Right ventricle myocardium inferior (tissue), 1 donor: ENCODE data around the gene MICU2. TPM values are rescaled to one million over a fixed set of nuclear protein-coding genes. Genes with fewer than 3 reads are reported as not detected.

Experiments
- ATAC-seq: fragments of 200-7000 bp; cut with Tn5 transposase; one replicate; pipeline ENCODE4 v1.9.1; 2020; ENCODE audit warnings: mild to moderate bottlenecking, moderate library complexity
- DNase-seq: peaks from one replicate; pipeline ENCODE4 v3.0.0; 2021; ENCODE audit errors: missing footprints
- intact Hi-C: fragments of 100-400 bp; cut with DNase I; formaldehyde crosslinking; loops from one replicate; pipeline ENCODE4 v1.11.0; 2022
- total RNA-seq: library from RNA; stranded (reverse); fragmentation: NEBNext Ultra II Directional; extraction: Animal tissue kit (Norgen Biotek cat#: 25700); gene quantifications from one replicate; pipeline ENCODE4 v1.2.1, GENCODE V29; 2021
- donor health status: DM: no; HTN: yes; CAD: no; lungs with severe emphysema.

Gene MICU2
- total RNA-seq, 1 donor from 2014 or later, result 60.7 TPM

DNA sequence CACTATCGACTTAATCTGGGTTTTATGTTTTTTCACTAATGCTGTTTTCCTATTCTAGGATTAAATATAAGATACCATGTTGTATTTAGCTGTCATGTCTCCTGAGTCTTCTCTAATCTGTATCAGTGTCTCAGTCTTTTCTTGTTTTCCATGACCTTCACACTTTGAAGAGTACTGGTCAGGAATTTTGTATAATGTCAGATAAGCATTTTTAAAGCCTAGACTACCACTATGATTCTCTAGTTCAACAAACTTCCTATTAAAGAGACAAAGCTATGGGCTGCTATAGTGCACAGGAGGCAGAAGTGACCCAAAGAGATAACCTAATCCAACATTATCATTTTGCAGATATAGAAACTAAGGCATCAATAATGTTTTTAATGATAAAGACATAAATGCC lies 81.8 kb downstream of the MICU2 start:
- ATAC-seq, result no peak
- intact Hi-C loops, result no loop called here
- no peak for DNase-seq

DNA sequence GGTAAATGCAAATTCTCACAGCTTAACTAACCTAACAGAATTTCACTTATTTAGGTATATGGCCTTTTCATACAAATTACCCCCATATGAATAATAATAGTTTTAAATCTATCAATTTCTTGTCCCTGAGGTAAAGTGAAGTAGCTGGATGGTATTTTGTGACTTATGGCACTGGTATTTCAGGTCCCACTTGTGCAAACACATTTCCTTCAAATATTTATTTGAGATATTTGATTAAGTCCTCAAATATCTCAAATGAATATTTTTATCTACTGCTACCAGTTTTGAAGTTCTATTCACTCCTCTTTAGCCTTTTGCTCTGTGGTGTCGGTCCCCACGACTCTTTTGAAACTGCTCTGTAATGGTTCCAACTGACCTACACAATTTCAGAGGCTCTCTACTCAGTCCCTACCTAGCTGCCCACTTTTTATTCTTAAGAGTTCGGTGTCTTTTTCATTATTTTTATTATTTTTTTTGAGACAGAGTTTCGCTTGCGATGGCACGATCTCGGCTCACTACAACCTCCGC lies 85.3 kb downstream of the MICU2 start:
- no peak for DNase-seq
- ATAC-seq, result no peak
- intact Hi-C loops, result no loop called here

DNA sequence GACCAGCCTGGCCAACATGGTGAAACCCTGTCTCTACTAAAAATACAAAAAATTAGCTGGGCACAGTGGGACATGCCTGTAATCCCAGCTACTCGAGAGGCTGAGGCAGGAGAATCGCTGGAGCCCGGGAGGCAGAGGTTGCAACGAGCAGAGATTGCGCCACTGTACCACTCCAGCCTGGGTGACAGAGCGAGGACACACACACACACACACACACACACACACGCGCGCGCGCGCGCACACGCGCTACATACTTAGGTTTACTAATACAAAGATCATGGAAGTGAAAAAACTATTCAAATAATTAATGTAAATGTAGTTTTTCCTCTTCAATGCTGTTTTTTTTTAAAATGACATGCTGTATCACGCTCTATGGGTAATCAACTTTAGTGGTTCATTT lies 86.4 kb downstream of the MICU2 start:
- DNase-seq (no peak), ATAC-seq (no peak)
- intact Hi-C loops, result no loop called here

DNA sequence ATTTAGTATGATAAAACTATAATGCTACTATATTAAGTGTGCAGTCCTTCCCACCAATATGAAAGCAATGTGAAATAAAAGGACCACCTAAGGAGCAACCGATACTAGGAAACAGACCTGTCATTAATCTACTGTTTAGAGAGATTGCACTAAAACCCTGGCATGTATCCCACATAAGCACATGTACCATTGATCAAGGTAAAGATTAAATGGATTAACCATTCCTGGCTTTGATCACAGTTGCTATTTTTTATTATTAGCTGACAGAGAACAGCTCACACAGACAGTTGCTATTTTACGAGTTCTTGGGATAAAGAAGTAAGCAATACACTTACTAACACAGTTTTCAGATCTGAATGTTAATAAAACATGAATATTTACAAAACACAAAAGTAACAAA lies 87.2 kb downstream of the MICU2 start:
- intact Hi-C loops, result no loop called here
- DNase-seq (no peak), ATAC-seq (no peak)

DNA sequence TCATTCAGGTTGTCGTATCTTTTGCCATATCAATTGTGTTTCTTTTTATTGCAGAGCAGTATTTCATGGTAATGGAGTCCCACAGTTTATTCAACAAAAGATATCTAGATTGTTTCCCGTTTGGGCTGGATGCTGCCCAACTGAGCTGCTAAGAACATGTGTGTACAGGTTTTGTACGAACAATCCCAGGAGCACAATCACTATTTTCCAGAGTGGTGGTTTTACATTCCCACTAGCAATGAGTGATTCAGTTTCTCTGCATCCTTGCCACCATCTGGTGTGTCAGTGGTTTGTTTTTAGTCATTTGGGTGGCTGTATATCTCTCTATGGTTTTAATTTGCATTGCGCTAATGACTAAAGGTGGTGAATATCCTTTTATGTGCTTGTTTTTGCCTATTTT lies 92.1 kb downstream of the MICU2 start:
- intact Hi-C loops, result no loop called here
- no peak for ATAC-seq
- DNase-seq, result no peak

DNA sequence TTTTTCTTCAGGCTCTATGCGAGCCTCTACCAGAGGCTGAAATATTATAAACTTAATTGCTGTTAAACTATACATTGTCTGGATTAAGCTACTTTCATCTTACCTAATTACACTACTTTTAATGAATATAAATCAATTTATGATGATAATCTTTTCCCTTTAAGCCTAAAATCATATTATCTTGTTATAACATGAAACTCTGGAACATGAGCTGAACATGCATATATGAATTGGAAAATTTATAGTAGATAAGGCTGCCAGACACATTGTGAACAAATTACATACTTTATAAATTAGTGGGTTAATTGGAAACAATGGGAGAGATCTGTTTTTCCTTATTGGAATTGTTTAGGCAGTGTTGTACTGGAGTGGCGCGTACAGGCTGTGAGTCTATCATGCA lies 99.6 kb downstream of the MICU2 start:
- intact Hi-C loops, result no loop called here
- ATAC-seq, result no peak
- no peak for DNase-seq

DNA sequence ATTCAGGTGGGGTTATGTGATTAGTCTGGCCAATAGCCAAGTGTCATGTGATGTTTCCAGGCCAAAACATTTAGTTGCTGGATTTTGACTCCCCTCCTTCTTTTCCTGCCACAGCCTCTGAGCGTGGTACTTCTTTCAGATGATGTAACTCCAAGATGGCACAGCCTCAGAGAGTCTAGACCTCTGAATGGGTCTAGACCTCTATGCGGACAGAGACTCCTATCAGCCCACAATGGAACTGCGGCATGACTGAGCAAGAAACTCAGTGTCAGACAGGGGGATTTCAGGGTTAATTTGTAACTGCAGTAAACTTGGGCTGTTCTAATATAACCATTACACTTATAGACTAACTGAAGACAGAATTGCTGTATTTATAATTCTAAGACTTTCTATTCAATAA lies 102.3 kb downstream of the MICU2 start:
- ATAC-seq, result no peak
- DNase-seq, result no peak
- intact Hi-C loops, result no loop called here

DNA sequence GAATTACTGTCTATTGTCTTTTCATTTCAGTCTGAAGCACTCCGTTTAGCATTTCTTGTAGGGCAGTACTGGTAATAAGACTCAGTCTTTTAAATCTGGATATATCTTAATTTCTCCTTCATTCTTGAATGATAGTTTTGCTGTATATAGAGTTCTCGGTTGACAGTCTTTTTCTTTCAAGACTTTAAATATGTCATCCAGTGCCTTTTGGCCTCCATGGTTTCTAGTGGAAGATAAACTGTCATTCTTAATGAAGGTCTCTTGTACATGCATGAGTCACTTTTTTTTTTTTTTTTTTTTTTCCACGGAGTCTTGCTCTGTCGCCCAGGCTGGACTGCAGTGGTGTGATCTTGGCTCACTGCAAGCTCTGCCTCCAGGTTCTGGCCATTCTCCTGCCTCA lies 117.6 kb downstream of the MICU2 start:
- DNase-seq, result no peak
- no peak for ATAC-seq
- intact Hi-C loops, result no loop called here

DNA sequence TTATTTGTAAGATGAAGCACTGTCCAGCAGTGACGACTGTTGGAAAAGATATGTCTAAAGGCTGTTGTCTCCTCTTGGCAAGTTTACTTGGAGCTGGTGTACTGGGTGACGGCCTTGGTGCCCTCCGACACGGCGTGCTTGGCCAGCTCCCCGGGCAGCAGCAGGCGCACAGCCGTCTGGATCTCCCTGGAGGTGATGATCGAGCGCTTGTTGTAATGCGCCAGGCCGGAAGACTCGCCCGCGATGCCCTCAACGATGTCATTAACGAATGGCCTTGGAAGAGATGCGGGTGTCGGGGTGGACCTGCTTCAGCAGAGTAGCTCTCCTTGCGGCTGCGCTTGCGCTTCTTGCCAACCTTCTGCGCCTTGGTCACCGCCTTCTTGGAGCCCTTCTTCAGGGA lies 120.2 kb downstream of the MICU2 start:
- no peak for DNase-seq
- intact Hi-C loops, result no loop called here

DNA sequence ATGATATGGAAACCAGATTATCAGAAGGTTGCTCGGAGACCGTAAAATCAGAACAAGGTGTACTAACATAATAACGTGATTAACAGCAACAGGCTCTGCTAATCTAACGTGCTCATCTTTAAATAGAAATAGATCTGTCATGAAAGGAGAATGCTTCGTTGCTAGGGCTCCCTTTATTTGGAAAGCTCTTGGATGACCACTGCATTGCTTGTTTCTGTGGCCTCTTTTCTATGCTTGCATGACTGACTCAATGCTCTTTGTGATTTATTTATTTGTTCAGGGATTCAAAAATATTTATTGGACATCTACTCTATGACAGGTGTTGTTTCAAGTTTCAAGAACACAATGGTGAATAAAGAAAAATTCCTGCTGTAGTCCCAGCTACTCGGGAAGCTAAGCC lies 122.6 kb downstream of the MICU2 start:
- no peak for DNase-seq
- peak; percentile 18 for ATAC-seq
- intact Hi-C loops, result no loop called here

More for the DNA sequence above, 120.2 kb downstream of the MICU2 start:
- no peak for ATAC-seq

DNA sequence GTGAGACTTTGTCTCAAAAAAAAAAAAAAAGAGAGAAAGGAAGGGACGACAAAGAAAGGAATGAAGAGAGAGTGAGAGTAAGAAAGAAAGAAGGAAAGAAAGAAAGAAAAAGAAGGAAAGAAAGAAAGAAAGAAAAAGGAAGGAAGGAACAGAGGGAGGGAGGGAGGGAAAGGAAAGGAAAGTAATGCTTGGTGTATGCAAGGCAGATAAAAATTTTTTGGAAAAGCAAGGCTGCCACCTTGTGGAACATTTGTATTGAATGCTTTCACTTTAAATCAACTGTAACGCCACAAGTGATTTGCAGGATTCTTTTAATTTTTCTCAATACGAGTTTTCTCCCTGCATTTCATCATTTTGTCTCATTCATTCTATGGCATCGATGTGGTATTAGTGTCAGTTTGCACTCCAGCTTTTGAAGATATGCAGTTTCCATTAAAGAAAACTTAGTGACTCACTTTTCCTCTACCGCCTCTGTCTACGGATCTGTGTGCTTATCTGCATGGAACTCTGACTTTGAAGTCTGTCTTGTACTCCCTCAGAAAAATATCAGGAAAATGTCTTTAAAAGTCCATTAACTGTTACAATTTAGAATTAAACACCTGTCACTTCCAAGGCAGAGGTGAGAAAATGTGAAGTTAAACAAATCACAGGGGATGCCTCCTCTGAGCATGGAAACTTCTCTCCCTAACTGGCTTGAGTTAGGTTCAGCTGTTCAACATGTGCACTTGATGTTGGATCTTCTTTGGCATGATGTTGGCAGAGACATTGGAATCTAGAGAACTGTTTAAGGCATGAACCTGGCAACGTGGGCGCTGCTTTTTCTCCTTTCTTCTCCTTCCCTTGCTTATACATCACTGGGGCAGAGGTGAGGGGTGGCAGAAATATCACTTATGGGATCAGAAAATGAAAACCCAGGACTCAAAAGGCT lies 124.8 kb downstream of the MICU2 start:
- DNase-seq (no peak), ATAC-seq (peak; percentile 62)
- intact Hi-C loops, result loop anchor here (5.0 kb wide), 2 partner anchors 302 to 537 kb away; partner anchors contain the start of genes MRPL57 and SKA3

DNA sequence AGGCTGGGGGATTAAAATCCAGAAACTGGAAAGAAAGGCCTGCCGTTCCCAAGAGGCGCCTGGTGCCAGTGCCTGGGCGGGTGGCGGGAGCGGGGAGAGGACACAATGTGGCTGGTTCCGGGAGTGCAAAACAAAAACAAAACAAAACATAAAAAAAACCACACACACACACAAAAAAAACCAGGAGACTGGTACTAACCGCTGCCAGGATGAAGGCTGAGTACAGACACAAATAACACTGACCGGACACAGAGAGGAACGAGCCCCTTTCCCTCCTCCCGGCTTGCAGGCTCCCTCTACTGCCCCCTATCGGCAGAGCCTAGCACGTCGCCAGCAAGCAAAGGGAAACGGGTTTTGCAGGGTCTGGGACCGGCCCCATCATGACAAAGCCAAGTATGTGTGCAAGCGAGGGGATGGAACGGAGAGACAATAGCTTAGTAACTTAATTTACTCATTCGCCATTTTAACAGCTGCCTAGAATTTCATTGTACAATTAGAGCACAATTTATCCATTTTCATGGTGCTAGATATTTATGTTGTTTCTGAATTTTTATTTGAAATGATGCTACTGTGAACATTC lies 127.0 kb downstream of the MICU2 start:
- intact Hi-C loops, result loop anchor here (1.0 to 5.0 kb wide), 3 partner anchors 179 to 535 kb away; partner anchors contain the start of genes MRPL57 and SKA3
- DNase-seq, result peak; percentile 78
- ATAC-seq, result peak; percentile 86

DNA sequence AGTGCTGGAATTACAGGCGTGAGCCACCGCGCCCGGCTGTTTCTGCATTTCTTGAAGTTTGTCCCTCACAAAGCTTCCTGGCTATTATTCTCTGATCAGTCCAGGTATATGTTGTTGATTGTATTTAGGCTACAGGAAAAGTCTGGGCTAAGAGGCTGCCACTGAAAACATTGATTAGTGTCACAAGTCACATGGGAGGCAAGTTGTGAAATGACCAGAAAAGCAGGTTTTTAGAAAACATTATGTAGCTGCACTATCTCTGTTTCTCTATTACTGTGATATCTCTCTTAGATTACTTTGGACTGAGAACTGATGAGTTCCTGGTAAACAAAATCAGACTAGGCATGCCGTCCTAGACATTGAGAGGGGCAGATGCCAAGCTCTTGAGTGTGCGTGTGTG lies 128.9 kb downstream of the MICU2 start:
- ATAC-seq, result no peak
- DNase-seq, result no peak
- intact Hi-C loops, result loop anchor here (5.0 kb wide), 2 partner anchors 298 to 533 kb away; partner anchors contain the start of genes MRPL57 and SKA3

DNA sequence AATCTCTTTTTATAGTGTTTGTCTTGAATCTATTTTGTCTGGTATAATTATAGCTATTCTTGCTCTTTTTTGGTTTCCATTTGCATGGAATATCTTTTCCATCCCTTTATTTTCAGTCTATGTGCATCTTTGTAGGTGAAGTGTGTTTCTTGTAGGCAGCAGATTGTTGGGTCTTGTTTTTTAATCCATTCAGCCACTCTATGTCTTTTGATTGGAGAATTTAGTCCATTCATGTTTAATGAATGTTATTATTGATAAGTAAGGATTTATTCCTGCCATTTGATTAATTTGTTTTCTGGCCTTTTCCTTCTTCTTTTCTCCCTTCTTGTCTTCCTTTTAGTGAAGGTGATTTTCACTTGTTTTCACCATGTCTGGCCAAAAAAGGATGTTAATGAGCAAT lies 133.2 kb downstream of the MICU2 start:
- ATAC-seq (no peak), DNase-seq (no peak)
- intact Hi-C loops, result no loop called here

DNA sequence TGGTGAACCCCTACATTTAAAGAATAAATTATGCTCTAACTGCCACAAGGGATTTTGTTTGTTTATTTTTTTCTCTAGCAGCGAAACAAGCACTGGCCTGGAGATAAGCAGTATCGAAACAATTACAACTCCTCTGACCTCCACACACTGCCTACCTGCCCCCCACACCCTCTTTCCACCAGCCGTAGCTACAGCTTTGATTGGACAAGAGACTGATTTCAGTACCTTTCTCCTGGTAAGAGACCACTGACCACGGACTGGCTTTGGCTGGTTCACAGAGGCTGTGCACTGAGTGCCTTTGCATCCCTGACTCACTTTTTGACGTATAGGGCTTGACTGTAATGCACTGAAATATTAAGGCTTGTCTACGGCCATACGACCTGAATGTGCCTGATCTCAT lies 137.4 kb downstream of the MICU2 start:
- intact Hi-C loops, result no loop called here
- no peak for ATAC-seq
- no peak for DNase-seq

DNA sequence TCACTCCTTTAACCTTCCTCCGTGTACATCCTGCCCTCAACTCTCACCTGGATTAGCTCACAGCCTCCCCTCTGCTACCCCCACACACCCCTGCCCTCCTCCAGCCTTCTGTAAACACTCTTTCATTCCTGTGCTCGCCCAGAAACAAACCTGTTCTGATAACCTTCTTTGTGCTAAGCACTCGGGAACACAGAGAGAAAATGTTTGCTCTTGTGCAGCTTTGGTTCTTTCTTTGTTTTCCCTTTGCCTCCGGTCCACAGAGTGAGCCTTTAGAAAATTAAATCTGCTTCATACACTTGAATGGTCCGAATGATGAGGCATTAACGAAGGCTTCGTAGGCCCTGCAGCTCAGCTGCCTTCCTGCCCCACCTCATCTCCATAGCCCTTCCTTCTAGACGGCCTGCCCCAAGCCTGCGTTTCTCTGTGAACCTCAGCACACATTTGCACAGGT lies 138.2 kb downstream of the MICU2 start:
- intact Hi-C loops, result no loop called here
- DNase-seq (no peak), ATAC-seq (no peak)

DNA sequence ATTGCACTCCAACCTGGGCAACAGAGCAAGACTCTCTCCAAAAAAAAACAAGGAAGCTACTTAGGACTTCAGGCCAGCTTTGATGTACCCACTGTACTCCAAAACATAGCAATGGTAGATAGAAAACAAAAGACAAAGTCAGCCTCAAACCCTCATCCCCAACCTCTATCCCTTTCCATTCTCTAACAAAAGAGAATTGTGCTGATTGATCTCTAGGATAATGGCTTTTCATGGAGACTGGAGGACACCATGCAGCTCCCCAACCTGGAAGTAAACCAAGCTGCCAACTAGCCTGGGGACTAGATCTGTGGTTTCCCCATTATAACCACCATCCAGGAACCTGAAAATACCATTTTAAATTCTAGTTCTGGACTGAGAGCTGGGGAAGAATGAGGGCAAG lies 140.5 kb downstream of the MICU2 start:
- no peak for ATAC-seq
- intact Hi-C loops, result no loop called here
- no peak for DNase-seq

DNA sequence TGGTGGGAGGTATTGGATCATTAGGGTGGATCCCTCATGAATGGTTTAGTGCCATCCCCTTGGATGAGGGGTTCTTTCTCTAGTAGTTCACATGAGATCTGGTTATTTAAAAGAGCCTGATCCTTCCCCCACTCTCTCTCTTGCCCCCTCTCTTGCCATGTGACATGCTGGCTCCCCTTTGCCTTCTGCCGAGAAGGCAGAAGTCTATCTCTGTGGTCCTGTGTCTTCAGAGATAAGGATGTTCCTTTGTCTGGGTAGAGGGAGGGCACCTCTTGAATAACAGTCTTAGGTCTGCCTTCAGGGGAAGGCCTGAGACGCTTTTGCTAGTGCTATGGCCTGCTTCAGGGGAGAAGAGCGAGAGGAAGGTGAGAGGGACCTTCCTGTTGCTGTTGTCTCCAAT lies 142.8 kb downstream of the MICU2 start:
- DNase-seq (no peak), ATAC-seq (no peak)
- intact Hi-C loops, result no loop called here

DNA sequence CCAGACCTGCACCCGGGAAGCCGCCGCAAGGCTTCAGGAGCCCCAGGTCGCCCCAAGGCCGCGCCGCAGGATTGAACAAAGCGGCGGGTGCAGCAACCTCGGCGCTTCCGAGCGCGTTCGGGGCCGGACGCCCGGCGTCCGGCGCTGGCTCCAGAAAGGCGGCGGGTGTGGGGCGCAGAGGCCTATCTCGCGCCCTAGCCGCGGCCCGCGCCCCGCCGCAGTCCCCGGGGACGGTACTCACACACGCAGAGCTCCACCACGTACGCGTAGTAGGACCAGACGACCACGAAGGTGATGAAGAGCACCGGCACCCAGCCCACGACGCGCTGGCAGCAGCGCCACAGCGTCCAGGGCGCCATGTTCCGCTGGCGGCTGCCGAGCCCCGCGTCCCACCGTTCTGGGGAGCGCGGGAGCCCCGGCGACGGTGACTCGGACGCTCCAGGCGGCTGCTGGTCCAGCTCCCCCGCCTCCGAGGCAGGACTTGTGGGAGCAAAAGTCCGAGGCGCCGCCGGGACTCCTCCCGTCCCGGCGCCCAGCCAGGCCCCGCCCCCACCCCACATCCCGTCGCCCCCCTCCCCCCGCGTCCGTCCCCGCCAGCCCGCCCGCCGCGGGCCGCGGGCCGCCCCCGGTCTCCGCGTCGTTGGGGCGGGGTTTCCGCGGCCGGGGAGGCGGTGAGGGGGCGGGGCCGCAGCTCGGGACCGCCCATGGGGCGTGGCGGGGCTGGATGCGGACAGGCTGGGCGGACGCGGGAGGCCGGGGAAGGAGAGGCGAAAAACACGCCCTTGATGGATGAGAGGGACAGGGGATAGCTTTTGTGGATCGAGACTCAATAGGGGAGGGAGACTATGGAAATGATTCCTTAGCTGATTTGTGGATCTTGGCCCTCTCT lies 144.9 kb downstream of the MICU2 start, which contains the start of gene ZDHHC20:
ZDHHC20 (minus strand) TSS at position 491 of the 889 bp plus-strand sequence; CDS start at position 359, 132 bp downstream.
- peak; percentile 98 for ATAC-seq
- intact Hi-C loops, result no loop called here

More for the DNA sequence above, 144.9 kb downstream of the MICU2 start, which contains the start of gene ZDHHC20:
- peak; percentile 96 for DNase-seq
